GM12891 (cell line): ENCODE data around the gene ZNF678.

Experiments
- PAX5 ChIP-seq: IDR thresholded peaks from 2 replicates; pipeline ENCODE4 v1.6.1; 2011; ENCODE audit warnings: low read length, moderate library complexity, mild to moderate bottlenecking; ENCODE audit not compliant: insufficient read depth, severe bottlenecking
- POLR2A ChIP-seq: IDR thresholded peaks from 2 replicates; pipeline ENCODE4 v1.6.1; 2011; ENCODE audit warnings: low read depth, low read length, control low read depth
- POLR2AphosphoS5 ChIP-seq: IDR thresholded peaks from 2 replicates; pipeline ENCODE4 v1.6.1; 2011; ENCODE audit warnings: low read depth, low read length, control low read depth
- POU2F2 ChIP-seq: IDR thresholded peaks from 2 replicates; pipeline ENCODE4 v1.6.1; 2011; ENCODE audit warnings: low read depth, mild to moderate bottlenecking, control low read depth, low read length, moderate library complexity
- SPI1 ChIP-seq: IDR thresholded peaks from 2 replicates; pipeline ENCODE4 v1.6.1; 2011; ENCODE audit warnings: low read depth, low read length, control low read depth
- TAF1 ChIP-seq: IDR thresholded peaks from 2 replicates; pipeline ENCODE4 v1.6.1; 2011; ENCODE audit warnings: low read depth, low read length, control low read depth

DNA sequence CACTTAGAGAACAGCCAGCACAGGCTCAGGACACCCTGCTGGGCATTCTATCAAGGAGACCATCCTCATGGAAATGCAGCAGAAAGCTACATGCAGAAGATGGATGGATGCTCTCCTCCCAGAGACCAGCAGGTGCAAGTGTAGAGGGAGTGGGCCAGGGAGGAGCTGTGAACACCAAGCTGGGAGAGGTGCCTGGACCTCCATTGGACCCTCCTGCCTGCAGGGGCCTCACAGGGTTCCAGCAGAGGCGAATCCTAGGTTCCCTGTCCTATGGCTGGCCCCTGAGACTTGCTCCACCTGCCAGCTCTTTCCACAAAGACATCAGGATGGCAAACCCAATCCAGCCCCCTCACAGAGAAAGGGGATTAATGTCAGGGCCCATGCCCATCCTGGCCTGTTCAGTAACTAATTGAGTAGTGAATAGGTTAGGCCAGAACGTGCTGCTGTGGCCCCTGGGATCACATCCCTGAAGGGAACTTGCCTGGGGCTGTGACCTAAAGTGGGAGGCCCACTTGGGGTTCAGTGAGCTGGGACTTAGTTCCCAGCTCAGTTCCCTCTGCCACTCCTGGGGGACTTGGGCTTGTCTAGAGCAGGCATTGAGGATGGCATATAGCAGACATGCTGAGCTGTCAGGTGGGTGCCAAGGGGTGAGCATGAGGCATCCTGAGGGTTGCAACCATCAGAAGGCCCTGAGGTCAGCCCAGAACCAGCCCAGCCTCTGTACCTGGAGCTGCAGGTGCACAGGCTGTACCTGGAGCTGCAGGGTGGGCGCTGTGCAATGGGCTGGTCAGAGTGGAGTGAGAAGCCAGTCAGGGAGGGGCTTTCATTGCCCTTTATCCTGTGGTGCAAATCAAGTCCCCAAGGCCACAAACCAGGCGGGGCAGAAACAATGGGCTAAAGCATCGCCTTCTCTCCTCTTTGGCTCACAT, 22.9 kb upstream of the ZNF678 start:
- TF ChIP-seq POLR2A (no peak), TAF1 (no peak), POLR2AphosphoS5 (no peak), PAX5 (no peak), SPI1 (no peak), POU2F2 (no peak)
